ENCODE results near the gene NSFL1C. TPM values are rescaled to one million over a fixed set of nuclear protein-coding genes. Genes with fewer than 3 reads are reported as not detected.

The NSFL1C gene
- polyA plus RNA-seq, 1 of the 3 experiments (the other 2 are of a cell fraction): 45.9 TPM

DNA sequence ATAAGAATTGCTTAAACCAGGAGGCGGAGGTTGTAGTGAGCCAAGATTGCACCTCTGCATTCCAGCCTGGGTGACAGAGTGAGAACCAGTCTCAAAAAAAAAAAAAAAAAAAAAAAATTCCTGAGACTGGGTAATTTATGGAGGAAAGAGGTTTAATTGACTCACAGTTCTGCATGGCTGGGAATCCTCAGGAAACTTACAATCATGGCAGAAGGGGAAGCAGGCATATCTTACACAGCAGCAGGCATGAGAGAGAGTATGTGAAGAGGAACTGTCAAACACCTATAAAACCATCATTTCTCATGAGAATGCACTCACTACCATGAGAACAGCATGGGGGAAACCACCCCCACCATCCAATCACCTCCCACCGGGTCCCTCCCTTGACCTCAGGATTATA lies 72.0 kb downstream of the NSFL1C start:
- no peak overlapping the region for H2AFZ ChIP-seq (ENCODE audit: low read depth)
- H4K20me1 ChIP-seq (ENCODE audit: insufficient read depth): peaks cover 23% of the 10 kb centered on the region
- no peak for DNase-seq
- H3K4me3 ChIP-seq (ENCODE audit: low read depth in 2 of 2, low read length in 1 of 2): no peak overlapping the region
- H3K27me3 ChIP-seq (ENCODE audit: insufficient read depth): no peaks in the 10 kb centered on the region
- H3K27ac ChIP-seq (ENCODE audit: low read depth in 2 of 2, low read length in 1 of 2): no peak overlapping the region
- H3K9ac ChIP-seq: no peak overlapping the region
- peaks cover 18 to 31% of the 10 kb centered on the region in 2 experiments; a peak in 3 of 4 replicates for H3K4me1 ChIP-seq (ENCODE audit: control insufficient read depth in 1 of 2, insufficient read depth in 2 of 2, low read depth in 1 of 2, low read length in 1 of 2)
- TF ChIP-seq RFX5 (IDR thresholded peaks at IDR 0.05; ENCODE audit: low read length) (no peak), RXRA (IDR thresholded peaks at IDR 0.05; ENCODE audit: borderline replicate concordance, low read depth) (no peak), GATA2 (CRISPR knock-in tag; IDR thresholded peaks at IDR 0.05) (no peak), FOSL2 (IDR thresholded peaks at IDR 0.05; ENCODE audit: borderline replicate concordance, low read depth) (no peak), TEAD4 (IDR thresholded peaks at IDR 0.05; ENCODE audit: borderline replicate concordance, insufficient read depth) (no peak), NRF1 (IDR thresholded peaks at IDR 0.05; ENCODE audit: low read depth, low read length) (no peak), MXI1 (IDR thresholded peaks at IDR 0.05; ENCODE audit: low read depth, low read length) (no peak), NFIC (IDR thresholded peaks at IDR 0.05; ENCODE audit: borderline replicate concordance) (no peak), EP300 (IDR thresholded peaks at IDR 0.05; ENCODE audit: borderline replicate concordance in 1 of 2, low read depth in 1 of 2, low read length in 1 of 2) (no peak), EZH2phosphoT487 (IDR thresholded peaks at IDR 0.05; ENCODE audit: borderline replicate concordance, low read depth) (no peak), GABPA (IDR thresholded peaks at IDR 0.05; ENCODE audit: low read depth) (no peak), FOXJ3 (CRISPR knock-in tag; IDR thresholded peaks at IDR 0.05) (no peak), MEF2A (IDR thresholded peaks at IDR 0.05; ENCODE audit: borderline replicate concordance, low read depth) (no peak)
- TF ChIP-seq, protein P1, sequence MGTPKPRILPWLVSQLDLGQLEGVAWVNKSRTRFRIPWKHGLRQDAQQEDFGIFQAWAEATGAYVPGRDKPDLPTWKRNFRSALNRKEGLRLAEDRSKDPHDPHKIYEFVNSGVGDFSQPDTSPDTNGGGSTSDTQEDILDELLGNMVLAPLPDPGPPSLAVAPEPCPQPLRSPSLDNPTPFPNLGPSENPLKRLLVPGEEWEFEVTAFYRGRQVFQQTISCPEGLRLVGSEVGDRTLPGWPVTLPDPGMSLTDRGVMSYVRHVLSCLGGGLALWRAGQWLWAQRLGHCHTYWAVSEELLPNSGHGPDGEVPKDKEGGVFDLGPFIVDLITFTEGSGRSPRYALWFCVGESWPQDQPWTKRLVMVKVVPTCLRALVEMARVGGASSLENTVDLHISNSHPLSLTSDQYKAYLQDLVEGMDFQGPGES (IDR thresholded peaks at IDR 0.05; ENCODE audit: low read depth, low read length): no peak
- TF ChIP-seq, protein P2, sequence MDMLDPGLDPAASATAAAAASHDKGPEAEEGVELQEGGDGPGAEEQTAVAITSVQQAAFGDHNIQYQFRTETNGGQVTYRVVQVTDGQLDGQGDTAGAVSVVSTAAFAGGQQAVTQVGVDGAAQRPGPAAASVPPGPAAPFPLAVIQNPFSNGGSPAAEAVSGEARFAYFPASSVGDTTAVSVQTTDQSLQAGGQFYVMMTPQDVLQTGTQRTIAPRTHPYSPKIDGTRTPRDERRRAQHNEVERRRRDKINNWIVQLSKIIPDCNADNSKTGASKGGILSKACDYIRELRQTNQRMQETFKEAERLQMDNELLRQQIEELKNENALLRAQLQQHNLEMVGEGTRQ (IDR thresholded peaks at IDR 0.05; ENCODE audit: borderline replicate concordance, low read depth, low read length): no peak
- TF ChIP-seq, protein P3, sequence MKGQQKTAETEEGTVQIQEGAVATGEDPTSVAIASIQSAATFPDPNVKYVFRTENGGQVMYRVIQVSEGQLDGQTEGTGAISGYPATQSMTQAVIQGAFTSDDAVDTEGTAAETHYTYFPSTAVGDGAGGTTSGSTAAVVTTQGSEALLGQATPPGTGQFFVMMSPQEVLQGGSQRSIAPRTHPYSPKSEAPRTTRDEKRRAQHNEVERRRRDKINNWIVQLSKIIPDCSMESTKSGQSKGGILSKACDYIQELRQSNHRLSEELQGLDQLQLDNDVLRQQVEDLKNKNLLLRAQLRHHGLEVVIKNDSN (IDR thresholded peaks at IDR 0.05; ENCODE audit: borderline replicate concordance, low read depth): no peak
- H3K36me3 ChIP-seq (replicated peaks in 1 of 2; ENCODE audit: control insufficient read depth in 1 of 2, insufficient read depth in 2 of 2, low read length in 1 of 2): peaks cover 0 to 3% of the 10 kb centered on the region in 2 experiments
- POLR2A ChIA-PET: no interaction called here
- peaks cover 33% of the 10 kb centered on the region for H3K79me2 ChIP-seq (ENCODE audit: insufficient read depth)
- no peak overlapping the region for H3K4me2 ChIP-seq
- H3K9me2 ChIP-seq: no peaks in the 10 kb centered on the region
- CTCF ChIA-PET: no interaction called here
- H3K9me3 ChIP-seq: no peaks in the 10 kb centered on the region
- WGBS (ENCODE audit: low lambda C conversion rate): 67% methylated on average over 2 of the region's 2 CpGs
- no peaks in the 10 kb centered on the region for H3F3A ChIP-seq (replicated peaks; ENCODE audit: insufficient read depth)
